Measurements from ENCODE around the gene LRFN3. TPM values are rescaled to one million over a fixed set of nuclear protein-coding genes. Genes with fewer than 3 reads are reported as not detected.
A peak's percentile ranks its signal among the peaks of the same experiment; 100 is the strongest.

The LRFN3 gene
- total and polyA plus RNA-seq, 2 of the 4 experiments (the other 2 are of a cell fraction), result 0.36 to 4.8 TPM

DNA sequence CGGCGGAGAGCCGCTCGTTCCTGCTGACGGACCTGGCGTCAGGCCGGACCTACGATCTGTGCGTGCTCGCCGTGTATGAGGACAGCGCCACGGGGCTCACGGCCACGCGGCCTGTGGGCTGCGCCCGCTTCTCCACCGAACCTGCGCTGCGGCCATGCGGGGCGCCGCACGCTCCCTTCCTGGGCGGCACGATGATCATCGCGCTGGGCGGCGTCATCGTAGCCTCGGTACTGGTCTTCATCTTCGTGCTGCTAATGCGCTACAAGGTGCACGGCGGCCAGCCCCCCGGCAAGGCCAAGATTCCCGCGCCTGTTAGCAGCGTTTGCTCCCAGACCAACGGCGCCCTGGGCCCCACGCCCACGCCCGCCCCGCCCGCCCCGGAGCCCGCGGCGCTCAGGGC lies 8.4 kb downstream of the LRFN3 start:
- no peaks in the 10 kb centered on the region for H3K4me1 ChIP-seq (ENCODE audit: control insufficient read depth, insufficient read depth, low read length)
- no peak overlapping the region for H2AFZ ChIP-seq (replicated peaks; ENCODE audit: low read length, poor library complexity)
- no peak overlapping the region for H3K27ac ChIP-seq (ENCODE audit: insufficient read depth, low read length)
- no peak overlapping the region for H3K18ac ChIP-seq (ENCODE audit: low read depth, low read length)
- H3K23ac ChIP-seq (ENCODE audit: low read depth, low read length), result no peak overlapping the region
- no peak overlapping the region for H4K91ac ChIP-seq (ENCODE audit: insufficient read depth, low read depth, low read length)
- H4K20me1 ChIP-seq (ENCODE audit: insufficient read depth, low read length), result peaks cover 7% of the 10 kb centered on the region
- no peaks in the 10 kb centered on the region for H3K9me3 ChIP-seq (ENCODE audit: control insufficient read depth, insufficient read depth, low read length)
- no peak for TF ChIP-seq MAZ (IDR thresholded peaks at IDR 0.05; ENCODE audit: borderline replicate concordance, low read depth, low read length)
- H2BK20ac ChIP-seq (ENCODE audit: low read depth, low read length), result no peak overlapping the region
- H4K5ac ChIP-seq (ENCODE audit: low read depth, low read length), result no peak overlapping the region
- H3K4me2 ChIP-seq (ENCODE audit: low read depth, low read length), result no peak overlapping the region
- no peaks in the 10 kb centered on the region for H3K27me3 ChIP-seq (ENCODE audit: control insufficient read depth, insufficient read depth, low read length)
- 68% methylated on average over 34 of the region's 52 CpGs; no CpG with 5 or more reads in 1 of the 2 experiments for WGBS, 2 experiments (ENCODE audit: extremely low coverage in 2 of 2, insufficient read length in 1 of 2)
- H4K8ac ChIP-seq (ENCODE audit: low read depth in 2 of 2, low read length in 2 of 2), result no peak overlapping the region
- in situ Hi-C loops (cut with MboI; ENCODE audit: low sequenced_read_pairs), result no loop called here
- no peak overlapping the region for H3K9ac ChIP-seq (ENCODE audit: low read depth, low read length)
- ChIA-PET POLR2A (ENCODE audit: unreplicated experiment) (no interaction called here), CTCF (no interaction called here)
- intact Hi-C loops (cut with micrococcal nuclease), result no loop called here
- no peaks in the 10 kb centered on the region for H3K79me1 ChIP-seq (ENCODE audit: low read depth in 1 of 2, low read length in 2 of 2)
- no TSS peak for BruUV-seq (replicated peaks)
- H3K56ac ChIP-seq (ENCODE audit: extremely low read depth, insufficient read depth, low read length), result no peak overlapping the region
- H3K9me1 ChIP-seq (ENCODE audit: insufficient read depth, low read length), result peaks cover 5% of the 10 kb centered on the region; the same call in 1 of the 2 replicates
- no peak overlapping the region for H3K14ac ChIP-seq (replicated peaks; ENCODE audit: low read depth, low read length)
- H3K4ac ChIP-seq (ENCODE audit: low read depth, low read length), result no peak overlapping the region
- DNase-seq (no peak), ATAC-seq (ENCODE audit: low read depth) (no peak)
- H3K4me3 ChIP-seq (ENCODE audit: insufficient read depth, low read depth, low read length), result no peak overlapping the region
- dilution Hi-C loops (cut with HindIII; ENCODE audit: low sequenced_read_pairs, unreplicated experiment), result no loop called here
- peaks cover 9% of the 10 kb centered on the region; the same call in 1 of the 2 replicates for H3K36me3 ChIP-seq (ENCODE audit: control insufficient read depth, insufficient read depth, low read length)
- H2BK120ac ChIP-seq (ENCODE audit: low read depth, low read length), result no peak overlapping the region
- H2BK5ac ChIP-seq (ENCODE audit: low read depth, low read length, poor library complexity, severe bottlenecking), result no peak overlapping the region
- H2BK15ac ChIP-seq (ENCODE audit: low read depth, low read length), result no peak overlapping the region
- H2AK5ac ChIP-seq (ENCODE audit: low read depth, low read length), result no peak overlapping the region
- peak overlapping the region; percentile 37 for H2AK9ac ChIP-seq (replicated peaks; ENCODE audit: low read depth, low read length, poor library complexity)
